ENCODE results near the gene LASP1. TPM values are rescaled to one million over a fixed set of nuclear protein-coding genes. Genes with fewer than 3 reads are reported as not detected.
"Not testable (repeated sequence)": the region's sequence is repeated elsewhere in the genome, so short reads cannot be mapped to it uniquely, and the experiment has no call there.

Gene LASP1
- polyA plus RNA-seq, 1 donor from 2014 or later, result 56.3 TPM

- Histone ChIP-seq H3K4me2 (ENCODE audit: low read length) (peak within 1 kb of the TSS; percentile 97), H3K27me3 (ENCODE audit: insufficient read depth, low read depth, low read length) (no peaks in the 10 kb centered on the region), H2AFZ (ENCODE audit: low read depth, low read length) (peak within 1 kb of the TSS; percentile 51), H3K79me2 (replicated peaks; ENCODE audit: insufficient read depth, low read length) (peaks cover 21% of the 10 kb centered on the region), H4K20me1 (ENCODE audit: insufficient read depth) (no peaks in the 10 kb centered on the region), H3K4me3 (ENCODE audit: low read length) (peak within 1 kb of the TSS; percentile 82), H3F3A (ENCODE audit: insufficient read depth, low read length, poor library complexity, severe bottlenecking) (peaks cover 4% of the 10 kb centered on the region), H3K9me3 (ENCODE audit: low read length) (no peaks in the 10 kb centered on the region), H3K9ac (ENCODE audit: low read length) (peak within 1 kb of the TSS; percentile 78), H3K27ac (ENCODE audit: low read length) (peak within 1 kb of the TSS; percentile 95), H3K9me2 (ENCODE audit: insufficient read depth, low read length) (no peaks in the 10 kb centered on the region), H3K36me3 (ENCODE audit: insufficient read depth, low read length) (peaks cover 5% of the 10 kb centered on the region)
- TF ChIP-seq MXI1 (conservative IDR thresholded peaks at IDR 0.05; ENCODE audit: poor library complexity, severe bottlenecking) (peak; percentile 91), SMC3 (conservative IDR thresholded peaks at IDR 0.05; ENCODE audit: poor library complexity) (peak; percentile 49), EZH2 (IDR thresholded peaks at IDR 0.05; ENCODE audit: borderline replicate concordance, insufficient read depth, low read length, poor library complexity, severe bottlenecking) (no peak), POLR2AphosphoS5 (IDR thresholded peaks at IDR 0.05) (peak; percentile 99), TAF1 (IDR thresholded peaks at IDR 0.05; ENCODE audit: low read depth) (peak; percentile 97), RAD21 (conservative IDR thresholded peaks at IDR 0.05) (no peak), EP300 (conservative IDR thresholded peaks at IDR 0.05; ENCODE audit: poor library complexity, severe bottlenecking) (peak; percentile 76)
- TF ChIP-seq, protein P1, sequence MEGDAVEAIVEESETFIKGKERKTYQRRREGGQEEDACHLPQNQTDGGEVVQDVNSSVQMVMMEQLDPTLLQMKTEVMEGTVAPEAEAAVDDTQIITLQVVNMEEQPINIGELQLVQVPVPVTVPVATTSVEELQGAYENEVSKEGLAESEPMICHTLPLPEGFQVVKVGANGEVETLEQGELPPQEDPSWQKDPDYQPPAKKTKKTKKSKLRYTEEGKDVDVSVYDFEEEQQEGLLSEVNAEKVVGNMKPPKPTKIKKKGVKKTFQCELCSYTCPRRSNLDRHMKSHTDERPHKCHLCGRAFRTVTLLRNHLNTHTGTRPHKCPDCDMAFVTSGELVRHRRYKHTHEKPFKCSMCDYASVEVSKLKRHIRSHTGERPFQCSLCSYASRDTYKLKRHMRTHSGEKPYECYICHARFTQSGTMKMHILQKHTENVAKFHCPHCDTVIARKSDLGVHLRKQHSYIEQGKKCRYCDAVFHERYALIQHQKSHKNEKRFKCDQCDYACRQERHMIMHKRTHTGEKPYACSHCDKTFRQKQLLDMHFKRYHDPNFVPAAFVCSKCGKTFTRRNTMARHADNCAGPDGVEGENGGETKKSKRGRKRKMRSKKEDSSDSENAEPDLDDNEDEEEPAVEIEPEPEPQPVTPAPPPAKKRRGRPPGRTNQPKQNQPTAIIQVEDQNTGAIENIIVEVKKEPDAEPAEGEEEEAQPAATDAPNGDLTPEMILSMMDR (IDR thresholded peaks at IDR 0.05; ENCODE audit: poor library complexity, severe bottlenecking), result no peak
- TF ChIP-seq, protein P2, sequence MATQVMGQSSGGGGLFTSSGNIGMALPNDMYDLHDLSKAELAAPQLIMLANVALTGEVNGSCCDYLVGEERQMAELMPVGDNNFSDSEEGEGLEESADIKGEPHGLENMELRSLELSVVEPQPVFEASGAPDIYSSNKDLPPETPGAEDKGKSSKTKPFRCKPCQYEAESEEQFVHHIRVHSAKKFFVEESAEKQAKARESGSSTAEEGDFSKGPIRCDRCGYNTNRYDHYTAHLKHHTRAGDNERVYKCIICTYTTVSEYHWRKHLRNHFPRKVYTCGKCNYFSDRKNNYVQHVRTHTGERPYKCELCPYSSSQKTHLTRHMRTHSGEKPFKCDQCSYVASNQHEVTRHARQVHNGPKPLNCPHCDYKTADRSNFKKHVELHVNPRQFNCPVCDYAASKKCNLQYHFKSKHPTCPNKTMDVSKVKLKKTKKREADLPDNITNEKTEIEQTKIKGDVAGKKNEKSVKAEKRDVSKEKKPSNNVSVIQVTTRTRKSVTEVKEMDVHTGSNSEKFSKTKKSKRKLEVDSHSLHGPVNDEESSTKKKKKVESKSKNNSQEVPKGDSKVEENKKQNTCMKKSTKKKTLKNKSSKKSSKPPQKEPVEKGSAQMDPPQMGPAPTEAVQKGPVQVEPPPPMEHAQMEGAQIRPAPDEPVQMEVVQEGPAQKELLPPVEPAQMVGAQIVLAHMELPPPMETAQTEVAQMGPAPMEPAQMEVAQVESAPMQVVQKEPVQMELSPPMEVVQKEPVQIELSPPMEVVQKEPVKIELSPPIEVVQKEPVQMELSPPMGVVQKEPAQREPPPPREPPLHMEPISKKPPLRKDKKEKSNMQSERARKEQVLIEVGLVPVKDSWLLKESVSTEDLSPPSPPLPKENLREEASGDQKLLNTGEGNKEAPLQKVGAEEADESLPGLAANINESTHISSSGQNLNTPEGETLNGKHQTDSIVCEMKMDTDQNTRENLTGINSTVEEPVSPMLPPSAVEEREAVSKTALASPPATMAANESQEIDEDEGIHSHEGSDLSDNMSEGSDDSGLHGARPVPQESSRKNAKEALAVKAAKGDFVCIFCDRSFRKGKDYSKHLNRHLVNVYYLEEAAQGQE (IDR thresholded peaks at IDR 0.05; ENCODE audit: borderline replicate concordance), result peak; percentile 92
These were observed 16.3 kb upstream of the LASP1 start, which contains the start of gene RPL23 for GRCh38 chr17:38853292-38854219. RPL23 (minus strand) TSS chr17:38853721; CDS start chr17:38853710, 11 bp downstream.

GRCh38 chr17:38855101-38855714, 14.7 kb upstream of the LASP1 start:
- not testable (repeated sequence) for H3K27ac ChIP-seq (ENCODE audit: low read length); H2AFZ ChIP-seq (ENCODE audit: low read depth, low read length); H3F3A ChIP-seq (ENCODE audit: insufficient read depth, low read length, poor library complexity, severe bottlenecking); H3K36me3 ChIP-seq (ENCODE audit: insufficient read depth, low read length); H4K20me1 ChIP-seq (ENCODE audit: insufficient read depth); H3K27me3 ChIP-seq (ENCODE audit: insufficient read depth, low read depth, low read length); H3K9me3 ChIP-seq (ENCODE audit: low read length); H3K4me2 ChIP-seq (ENCODE audit: low read length); H3K4me3 ChIP-seq (ENCODE audit: low read length); H3K9ac ChIP-seq (ENCODE audit: low read length); H3K9me2 ChIP-seq (ENCODE audit: insufficient read depth, low read length)
- peaks cover 21% of the 10 kb centered on the region for H3K79me2 ChIP-seq (replicated peaks; ENCODE audit: insufficient read depth, low read length)

Data from neural cell (in vitro differentiated cells).